HL-60/S4 treated with phorbol 12-myristate 13-acetate at 8.2 ng/mL for 4 days and 3 days (cell line): Measurements from ENCODE around the gene LGALS12.
"Not testable (repeated sequence)": the region's sequence is repeated elsewhere in the genome, so short reads cannot be mapped to it uniquely, and the experiment has no call there.

ENCODE experiments used
- in situ Hi-C: fragments of 300-500 bp; cut with MboI; formaldehyde crosslinking; loops from 2 replicates; pipeline ENCODE4 v1.15.0; 2022; ENCODE audit warnings: low sequenced_read_pairs

The LGALS12 gene

DNA sequence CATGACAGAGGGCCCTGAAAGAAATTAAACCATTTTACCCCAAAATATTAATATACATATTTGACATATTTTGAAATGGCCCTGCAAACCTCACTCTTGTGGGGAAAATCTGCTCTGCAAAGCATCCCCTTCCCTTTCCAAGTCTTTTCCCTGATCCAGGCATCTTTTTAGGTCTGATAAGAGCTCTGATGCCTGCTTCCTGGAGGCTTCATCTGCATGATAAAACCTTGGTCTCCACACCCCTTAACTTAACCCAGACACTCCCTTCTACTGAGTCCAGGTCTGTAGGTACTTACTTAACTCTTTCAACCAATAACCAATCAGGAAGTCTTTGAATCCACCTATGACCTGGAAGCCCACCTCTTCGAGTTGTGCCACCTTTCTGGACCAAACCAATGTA, 1.8 kb upstream of the LGALS12 start:
- in situ Hi-C loops, result no loop called here

GRCh38 chr11:63504933-63505586, 824 bp upstream of the LGALS12 start:
- in situ Hi-C loops, result no loop called here

- in situ Hi-C loops, result no loop called here
These were observed 992 bp downstream of the LGALS12 start for GRCh38 chr11:63506876-63507275.

GRCh38 chr11:63507511-63507910, 1.6 kb downstream of the LGALS12 start:
- in situ Hi-C loops, result no loop called here

DNA sequence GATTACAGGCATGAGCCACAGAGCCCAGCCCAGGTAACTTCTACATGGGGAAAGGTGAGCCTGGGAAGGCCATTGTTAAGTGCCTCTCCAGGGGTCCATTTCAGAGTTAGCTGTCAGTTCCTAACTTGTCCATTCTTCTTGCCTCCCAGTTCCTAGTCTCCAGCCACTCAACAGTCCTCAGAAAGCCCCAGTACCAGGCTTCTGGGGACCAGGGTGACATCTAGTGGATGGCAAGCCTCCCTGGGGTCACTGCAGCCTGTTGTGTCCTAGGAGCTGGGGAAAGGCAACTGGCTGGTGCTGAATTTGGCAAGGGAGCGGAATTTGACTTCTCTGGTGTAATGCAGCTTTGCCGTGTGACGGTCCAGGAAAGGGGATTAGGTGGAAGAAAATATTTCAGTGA, 2.1 kb downstream of the LGALS12 start:
- in situ Hi-C loops, result no loop called here

DNA sequence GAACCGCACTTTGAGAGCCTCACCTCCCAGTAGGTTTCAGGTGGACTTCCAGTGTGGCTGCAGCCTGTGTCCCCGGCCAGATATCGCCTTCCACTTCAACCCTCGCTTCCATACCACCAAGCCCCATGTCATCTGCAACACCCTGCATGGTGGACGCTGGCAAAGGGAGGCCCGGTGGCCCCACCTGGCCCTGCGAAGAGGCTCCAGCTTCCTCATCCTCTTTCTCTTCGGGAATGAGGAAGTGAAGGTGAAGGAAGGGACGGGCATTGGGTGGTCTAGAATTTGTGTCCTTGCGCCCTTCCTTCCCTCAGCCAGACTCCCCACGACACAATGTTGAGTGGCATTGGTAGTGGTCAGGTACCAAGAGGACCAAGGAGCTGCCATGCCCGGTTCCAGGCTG, 2.9 kb downstream of the LGALS12 start:
- in situ Hi-C loops, result no loop called here

DNA sequence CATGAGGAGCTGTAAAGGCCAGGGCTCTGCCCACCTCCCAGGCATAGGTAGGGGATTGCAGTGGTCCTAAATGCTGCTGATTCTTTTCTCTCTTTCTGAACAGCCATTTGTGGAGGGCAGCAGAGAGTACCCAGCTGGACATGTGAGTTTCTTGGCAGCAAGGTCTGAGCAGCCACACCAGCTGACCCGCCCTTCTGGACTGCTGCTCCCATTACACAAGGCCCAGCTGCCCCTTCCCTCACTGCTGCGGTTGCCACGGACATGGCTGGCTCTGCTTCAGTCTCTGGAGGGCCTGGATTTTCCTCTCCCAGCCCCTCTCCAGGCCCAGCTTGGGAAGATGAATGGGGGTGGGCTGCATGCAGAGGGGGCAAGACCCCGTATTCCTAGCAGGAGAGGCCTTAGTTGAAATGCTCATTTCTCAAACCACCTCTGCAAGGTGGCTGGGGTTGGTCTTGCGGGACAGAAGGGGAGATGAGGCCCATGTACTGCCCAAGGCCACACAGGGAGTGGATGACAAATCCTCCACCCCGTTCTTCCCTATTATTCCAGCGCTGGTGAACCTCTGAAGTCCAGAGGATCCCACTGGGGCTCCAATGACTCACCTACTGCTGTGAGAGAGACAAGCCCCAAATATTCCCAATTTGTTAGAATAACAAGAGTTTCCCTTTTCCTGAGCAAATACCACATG, 4.6 kb downstream of the LGALS12 start:
- in situ Hi-C loops, result no loop called here

DNA sequence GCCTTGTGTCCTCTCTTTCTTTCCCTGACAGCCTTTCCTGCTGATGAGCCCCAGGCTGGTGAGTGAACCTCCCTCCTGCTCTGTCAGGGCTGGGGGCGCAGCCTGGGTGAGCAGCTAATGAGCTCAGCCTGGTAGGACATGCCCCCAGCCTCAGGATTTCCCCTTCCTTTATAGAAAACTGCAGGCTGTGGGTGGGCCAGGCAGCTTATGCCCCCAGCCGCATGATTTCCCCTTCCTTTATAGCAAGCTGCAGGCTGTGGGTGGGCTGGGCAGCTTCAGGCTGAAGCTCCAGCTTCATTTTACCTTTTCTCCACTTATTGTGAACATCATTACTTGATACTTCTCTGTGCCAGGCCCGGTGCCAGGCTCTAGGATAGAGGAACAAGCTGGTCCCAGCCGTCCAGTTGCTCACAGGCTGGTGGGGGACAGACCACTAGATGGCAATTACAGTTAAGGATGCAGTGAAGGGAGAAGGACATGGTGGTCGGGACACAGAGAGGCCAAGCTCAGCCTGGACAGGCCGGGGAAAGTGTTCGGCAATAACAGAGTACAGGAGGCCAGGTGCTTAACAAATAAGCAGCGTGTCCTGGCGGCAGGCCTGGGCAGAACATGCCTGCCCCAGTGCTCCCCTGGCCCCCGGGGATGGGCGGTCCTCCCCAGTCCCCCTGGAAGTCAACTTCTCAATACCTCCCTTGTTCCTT, 5.3 kb downstream of the LGALS12 start:
- in situ Hi-C loops, result no loop called here

GRCh38 chr11:63512816-63513215, 6.9 kb downstream of the LGALS12 start:
- in situ Hi-C loops, result no loop called here

GRCh38 chr11:63516109-63516508, 10.2 kb downstream of the LGALS12 start:
- in situ Hi-C loops, result no loop called here

GRCh38 chr11:63517156-63517555, 11.3 kb downstream of the LGALS12 start:
- in situ Hi-C loops, result no loop called here

DNA sequence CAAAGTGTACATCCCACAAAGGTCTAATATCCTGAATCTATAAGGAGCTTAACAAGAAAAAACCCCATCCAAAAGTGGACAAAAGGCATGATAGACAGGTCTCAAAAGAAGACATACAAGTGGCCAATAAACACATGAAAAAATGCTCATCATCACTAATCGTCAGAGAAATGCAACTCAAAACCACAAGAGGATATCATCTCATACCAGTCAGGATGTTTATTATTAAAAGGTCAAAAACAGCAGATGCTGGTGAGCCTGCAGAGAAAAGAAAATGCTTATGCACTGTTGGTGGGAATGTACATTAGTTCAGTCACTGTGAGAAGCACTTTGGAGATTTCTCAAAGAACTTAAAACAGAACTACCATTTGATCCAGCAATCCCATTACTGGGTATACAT, 12.7 kb downstream of the LGALS12 start:
- in situ Hi-C loops, result no loop called here

- in situ Hi-C loops, result no loop called here
These were observed 14.8 kb downstream of the LGALS12 start for GRCh38 chr11:63520606-63521170.

DNA sequence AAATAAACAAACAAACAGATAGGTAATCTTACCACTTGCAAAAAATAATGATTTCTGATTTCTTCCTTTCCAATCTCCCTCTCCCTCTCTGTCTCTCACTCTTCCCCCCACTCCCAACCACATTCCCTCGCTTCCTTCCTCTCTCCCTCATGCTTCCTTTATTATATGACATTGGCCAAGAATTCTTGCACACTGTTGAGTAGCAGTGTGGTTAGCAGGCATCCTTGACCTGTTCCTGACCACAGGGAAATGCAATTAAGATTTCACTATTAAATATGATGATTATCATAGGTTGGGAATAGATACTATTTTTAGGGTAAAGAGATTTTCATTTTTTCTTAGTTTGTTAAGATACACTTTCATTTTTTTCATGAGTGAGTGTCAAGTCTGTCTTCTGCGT, 16.0 kb downstream of the LGALS12 start:
- in situ Hi-C loops, result no loop called here

DNA sequence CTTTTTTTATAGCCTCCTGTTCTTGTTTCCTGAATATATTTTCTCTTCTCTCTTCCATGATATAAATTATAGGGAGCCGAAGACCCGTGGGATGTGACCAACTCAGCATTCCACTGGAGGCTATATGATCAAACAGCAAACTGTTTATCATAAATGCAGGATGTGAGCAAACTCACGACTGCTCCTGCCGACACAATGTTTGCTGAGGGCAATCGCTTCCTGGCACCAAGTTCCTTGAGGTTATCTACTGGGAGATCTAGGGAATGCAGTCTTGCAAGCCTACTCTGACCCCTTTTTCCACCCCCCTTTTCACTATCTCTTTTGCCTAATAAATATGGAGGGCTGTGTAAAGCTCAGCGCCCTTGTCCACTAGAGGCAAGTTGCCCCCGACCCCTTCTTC, 17.3 kb downstream of the LGALS12 start:
- in situ Hi-C loops, result no loop called here

- in situ Hi-C loops, result no loop called here
These were observed 21.8 kb downstream of the LGALS12 start for GRCh38 chr11:63527667-63528066.

- in situ Hi-C loops, result not testable (repeated sequence)
These were observed 22.3 kb downstream of the LGALS12 start for GRCh38 chr11:63528156-63528555.

DNA sequence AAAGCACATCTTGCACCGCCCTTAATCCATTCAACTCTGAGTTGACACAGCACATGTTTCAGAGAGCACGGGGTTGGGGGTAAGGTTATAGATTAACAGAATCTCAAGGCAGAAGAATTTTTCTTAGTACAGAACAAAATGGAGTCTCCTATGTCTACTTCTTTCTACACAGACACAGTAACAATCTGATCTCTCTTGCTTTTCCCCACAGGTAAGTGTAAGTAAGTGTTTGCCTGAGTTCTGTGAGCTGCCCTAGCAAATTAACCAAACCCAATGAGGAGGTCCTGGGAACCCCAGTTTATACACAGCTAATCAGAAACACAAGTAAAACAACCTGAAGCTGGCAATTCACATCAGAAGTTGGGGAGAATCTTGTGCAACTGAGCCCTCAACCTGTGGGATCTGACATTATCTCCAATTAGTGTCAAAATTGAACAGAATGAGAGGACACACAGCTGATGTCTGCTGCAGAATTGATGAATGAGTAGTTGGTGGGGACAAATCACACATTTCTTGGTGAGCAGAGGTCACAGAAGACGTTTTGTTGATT, 22.9 kb downstream of the LGALS12 start:
- in situ Hi-C loops, result not testable (repeated sequence)

GRCh38 chr11:63529373-63529772, 23.5 kb downstream of the LGALS12 start:
- in situ Hi-C loops, result not testable (repeated sequence)

- in situ Hi-C loops, result no loop called here
These were observed 24.1 kb downstream of the LGALS12 start for GRCh38 chr11:63530021-63530420.

DNA sequence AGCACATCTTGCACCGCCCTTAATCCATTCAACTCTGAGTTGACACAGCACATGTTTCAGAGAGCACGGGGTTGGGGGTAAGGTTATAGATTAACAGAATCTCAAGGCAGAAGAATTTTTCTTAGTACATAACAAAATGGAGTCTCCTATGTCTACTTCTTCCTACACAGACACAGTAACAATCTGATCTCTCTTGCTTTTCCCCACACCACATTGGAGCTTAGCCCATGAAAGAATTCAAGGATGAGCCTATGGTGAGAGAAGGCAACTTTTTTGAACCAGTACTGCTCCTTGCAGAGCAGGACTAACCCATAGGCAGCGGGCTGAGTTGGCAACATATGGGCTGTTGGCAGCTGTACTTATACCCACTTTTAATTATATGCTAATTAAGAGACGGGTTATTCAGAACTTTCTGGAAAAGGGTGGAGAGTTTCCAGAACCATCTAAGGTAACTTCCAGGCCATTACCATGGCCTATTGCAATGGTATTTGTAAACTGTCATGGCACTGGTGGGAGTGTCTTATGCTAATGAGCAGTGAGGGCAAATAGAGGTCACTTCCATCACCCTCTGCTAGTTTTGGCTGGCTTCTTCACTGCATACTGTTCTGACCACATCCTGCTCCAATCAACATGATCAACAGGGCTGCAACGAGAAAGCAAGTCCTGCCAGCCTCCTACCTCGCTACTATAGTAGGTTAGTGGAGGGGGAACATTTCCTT, 25.3 kb downstream of the LGALS12 start:
- in situ Hi-C loops, result not testable (repeated sequence)
